DND-41 (cell line): Measurements from ENCODE around the gene DNAJC10.
"Not testable (repeated sequence)": the region's sequence is repeated elsewhere in the genome, so short reads cannot be mapped to it uniquely, and the experiment has no call there.

Experiments
- ATAC-seq: fragments of 200-7000 bp; cut with Tn5 transposase; 3 replicates; pipeline ENCODE4 v1.9.1; 2021; ENCODE audit warnings: low read depth; ENCODE audit not compliant: insufficient read depth
- DNase-seq: peaks from one replicate; pipeline ENCODE4 v3.0.0-alpha.2; 2020
- H2AFZ ChIP-seq: 2 replicates; pipeline ENCODE4 v1.6.0; 2012; ENCODE audit warnings: low read depth, low read length
- H3K27ac ChIP-seq: 2 replicates; pipeline ENCODE4 v1.5.1; 2012; ENCODE audit warnings: low read length, inconsistent platforms
- H3K27me3 ChIP-seq: fragments of 200-600 bp; sonication (generic); 2 replicates; pipeline ENCODE4 v1.6.0; 2012; ENCODE audit warnings: low read length, mild to moderate bottlenecking, inconsistent platforms; ENCODE audit not compliant: insufficient read depth, poor library complexity
- H3K36me3 ChIP-seq: 2 replicates; pipeline ENCODE4 v1.5.1; 2012; ENCODE audit warnings: low read length, inconsistent platforms; ENCODE audit not compliant: insufficient read depth
- H3K4me1 ChIP-seq: 2 replicates; pipeline ENCODE4 v1.5.1; 2012; ENCODE audit warnings: mild to moderate bottlenecking, low read length; ENCODE audit not compliant: insufficient read depth
- H3K4me2 ChIP-seq: 2 replicates; pipeline ENCODE4 v1.6.0; 2012; ENCODE audit warnings: mild to moderate bottlenecking, moderate library complexity, low read length, inconsistent platforms; ENCODE audit not compliant: insufficient read depth
- H3K4me3 ChIP-seq, 2 experiments: fragments of 200-600 bp in 1 of 2; shearing (Covaris generic) in 1 of 2; 2 replicates each; pipeline ENCODE4 v1.5.1; 2012 to 2016; ENCODE audit warnings: inconsistent platforms in 2 of 2, low read length in 2 of 2, mild to moderate bottlenecking in 2 of 2, low read depth in 1 of 2, moderate library complexity in 1 of 2
- H3K79me2 ChIP-seq: 2 replicates; pipeline ENCODE4 v1.6.0; 2012; ENCODE audit warnings: low read length, inconsistent platforms; ENCODE audit not compliant: insufficient read depth
- H3K9ac ChIP-seq: 2 replicates; pipeline ENCODE4 v1.6.0; 2012; ENCODE audit warnings: low read depth, mild to moderate bottlenecking, inconsistent platforms, low read length, moderate library complexity
- H3K9me3 ChIP-seq: 2 replicates; pipeline ENCODE4 v1.5.1; 2012; ENCODE audit warnings: low read length, moderate library complexity, mild to moderate bottlenecking, inconsistent platforms; ENCODE audit not compliant: insufficient read depth, severe bottlenecking
- H4K20me1 ChIP-seq: 2 replicates; pipeline ENCODE4 v1.6.0; 2012; ENCODE audit warnings: low read length; ENCODE audit not compliant: insufficient read depth
- CTCF ChIP-seq: IDR thresholded peaks from 2 replicates; pipeline ENCODE4 v1.5.1; 2012; ENCODE audit warnings: borderline replicate concordance, low read length, moderate library complexity, mild to moderate bottlenecking; ENCODE audit not compliant: poor library complexity, severe bottlenecking; ENCODE audit errors: extremely low read depth
- EZH2 ChIP-seq: IDR thresholded peaks from 3 replicates; pipeline ENCODE4 v1.6.1; 2012; ENCODE audit warnings: borderline replicate concordance, low read depth, mild to moderate bottlenecking, moderate library complexity, low read length, inconsistent platforms; ENCODE audit not compliant: severe bottlenecking

Gene DNAJC10

GRCh38 chr2:182763311-182763912 is 47.4 kb downstream of the DNAJC10 start:
- ATAC-seq, result peak; percentile 47; the same call in 1 of the 3 replicates
- Histone ChIP-seq H2AFZ (no peak overlapping the region), H3K4me1 (no peaks in the 10 kb centered on the region), H3K9ac (no peak overlapping the region), H3K4me3 (no peak overlapping the region), H3K27ac (no peak overlapping the region), H3K36me3 (peaks cover 74% of the 10 kb centered on the region), H3K27me3 (no peaks in the 10 kb centered on the region), H3K4me2 (no peak overlapping the region), H4K20me1 (no peaks in the 10 kb centered on the region), H3K79me2 (no peaks in the 10 kb centered on the region), H3K9me3 (no peaks in the 10 kb centered on the region)
- DNase-seq, result no peak
- TF ChIP-seq EZH2 (no peak), CTCF (peak; percentile 47)

- Histone ChIP-seq H3K36me3 (peaks cover 58% of the 10 kb centered on the region), H3K4me2 (no peak overlapping the region), H3K27ac (no peak overlapping the region), H3K4me3 (no peak overlapping the region), H3K79me2 (no peaks in the 10 kb centered on the region), H4K20me1 (no peaks in the 10 kb centered on the region), H3K4me1 (no peaks in the 10 kb centered on the region), H3K9ac (no peak overlapping the region), H2AFZ (no peak overlapping the region), H3K27me3 (no peaks in the 10 kb centered on the region), H3K9me3 (no peaks in the 10 kb centered on the region)
- DNase-seq (no peak), ATAC-seq (no peak)
- no peak for TF ChIP-seq EZH2
- no peak for TF ChIP-seq CTCF
Observed at GRCh38 chr2:182766626-182767025, 50.6 kb downstream of the DNAJC10 start.

- H3K4me1 ChIP-seq, result no peaks in the 10 kb centered on the region
- H4K20me1 ChIP-seq, result no peaks in the 10 kb centered on the region
- H3K36me3 ChIP-seq, result peaks cover 50% of the 10 kb centered on the region
- H3K4me3 ChIP-seq, result no peak overlapping the region
- H3K27ac ChIP-seq, result no peak overlapping the region
- no peak overlapping the region for H2AFZ ChIP-seq
- no peak overlapping the region for H3K9ac ChIP-seq
- no peaks in the 10 kb centered on the region for H3K79me2 ChIP-seq
- no peak for DNase-seq
- no peaks in the 10 kb centered on the region for H3K27me3 ChIP-seq
- peak; percentile 47; the same call in 2 of the 3 replicates for ATAC-seq
- H3K9me3 ChIP-seq, result no peaks in the 10 kb centered on the region
- no peak overlapping the region for H3K4me2 ChIP-seq
- no peak for TF ChIP-seq EZH2
- peak; percentile 44 for TF ChIP-seq CTCF
Observed at GRCh38 chr2:182767578-182767977, 51.5 kb downstream of the DNAJC10 start.

- not testable (repeated sequence) for H3K27ac ChIP-seq, ATAC-seq, H3K79me2 ChIP-seq, H3K4me1 ChIP-seq, H3K4me3 ChIP-seq, H3K27me3 ChIP-seq, H4K20me1 ChIP-seq, H3K9ac ChIP-seq, DNase-seq, H3K4me2 ChIP-seq, H2AFZ ChIP-seq, H3K9me3 ChIP-seq
- H3K36me3 ChIP-seq, result peaks cover 36% of the 10 kb centered on the region
Observed at GRCh38 chr2:182768950-182769349, 52.9 kb downstream of the DNAJC10 start.
